NOMO-1 treated with dmso at 0.1 percent for 144 hours (cell line): ENCODE data around the gene FASTKD1.

Experiments
- DNase-seq: peaks from one replicate; lab custom pipeline; 2025; ENCODE audit not compliant: unreplicated experiment; lab: John Stamatoyannopoulos, UW

The FASTKD1 gene

GRCh38 chr2:169509298-169509885 is 64.3 kb downstream of the FASTKD1 start, which contains the start of gene KLHL41:
KLHL41 (plus strand) TSS chr2:169509702; CDS start chr2:169509779, 77 bp downstream.
- DNase-seq = no peak

- DNase-seq = no peak
Observed at GRCh38 chr2:169507698-169508097, 66.0 kb downstream of the FASTKD1 start.

DNA sequence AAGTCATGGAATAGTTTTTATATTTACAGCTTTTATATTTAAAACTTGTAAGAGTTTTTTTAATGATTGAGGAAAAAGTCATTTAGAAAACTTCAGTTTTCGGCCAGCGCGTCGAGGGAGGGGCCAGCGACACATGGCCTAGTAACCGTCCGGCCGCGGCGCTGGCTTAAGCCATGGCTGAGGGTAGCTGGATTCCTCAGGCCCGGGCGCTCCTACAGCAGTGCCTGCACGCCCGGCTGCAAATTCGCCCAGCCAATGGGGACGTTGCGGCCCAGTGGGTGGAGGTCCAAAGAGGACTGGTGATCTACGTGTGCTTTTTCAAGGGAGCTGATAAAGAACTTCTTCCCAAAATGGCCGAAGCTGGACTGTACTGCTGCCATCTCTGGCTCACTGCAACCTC is 69.0 kb downstream of the FASTKD1 start:
- no peak for DNase-seq

- DNase-seq = no peak
Observed at GRCh38 chr2:169495310-169495928, 78.2 kb downstream of the FASTKD1 start.

DNA sequence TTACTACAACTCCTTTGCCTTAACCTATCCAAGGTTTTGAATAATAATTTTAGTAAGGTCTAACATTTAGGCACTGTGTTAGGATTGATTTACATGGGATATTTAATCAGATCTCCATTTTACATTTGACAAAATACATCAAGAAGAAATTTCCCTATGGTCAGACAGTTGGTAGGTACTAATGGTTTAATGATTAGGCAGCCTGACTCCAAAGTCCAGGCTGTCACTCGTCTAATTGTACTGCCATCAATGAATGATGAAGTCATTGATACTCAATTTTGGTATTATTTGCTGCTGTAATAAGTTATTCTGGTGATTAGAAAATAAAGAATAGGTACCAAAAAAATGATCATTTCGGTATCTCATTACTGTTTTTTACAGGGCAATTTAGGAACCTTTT is 80.3 kb downstream of the FASTKD1 start:
- DNase-seq = no peak

DNA sequence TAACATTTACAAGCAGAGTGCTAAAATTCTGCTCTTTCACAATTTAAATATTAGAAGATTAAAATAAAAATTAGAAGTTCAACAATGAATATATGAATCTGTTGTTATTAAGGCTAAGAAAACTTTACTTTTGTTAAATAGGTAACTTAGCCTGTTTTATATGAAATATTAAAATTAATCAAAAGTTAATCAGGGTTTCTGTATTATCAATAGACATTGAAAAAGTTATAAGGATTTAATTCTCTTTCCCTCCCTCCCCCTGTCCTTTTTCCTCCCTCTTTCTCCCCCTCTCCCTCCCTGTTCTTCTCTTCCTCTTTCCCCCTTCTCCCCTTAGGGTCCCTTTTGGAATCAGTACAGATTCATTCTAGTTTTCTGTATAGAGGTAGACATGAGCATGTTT is 82.3 kb downstream of the FASTKD1 start:
- DNase-seq = no peak

DNA sequence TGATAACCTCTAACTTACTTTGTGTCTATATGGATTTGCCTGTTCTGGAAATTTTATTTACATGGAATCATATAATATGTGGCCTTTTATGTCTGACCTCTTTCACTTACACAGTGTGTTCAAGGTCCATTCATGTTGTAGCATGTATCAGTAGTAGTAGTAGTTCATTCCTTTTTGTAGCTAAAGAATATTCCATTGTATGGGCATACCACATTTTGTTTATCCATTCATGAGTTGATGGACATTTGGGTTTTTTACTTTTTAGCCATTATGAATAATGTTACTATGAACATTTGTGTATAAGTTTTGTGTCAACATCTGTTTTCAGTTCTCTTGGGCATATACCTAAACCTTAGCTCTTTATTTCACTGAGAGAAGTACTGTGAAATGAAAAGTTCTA is 82.8 kb downstream of the FASTKD1 start:
- no peak for DNase-seq

GRCh38 chr2:169486487-169486886 is 87.2 kb downstream of the FASTKD1 start:
- no peak for DNase-seq

- no peak for DNase-seq
Observed at GRCh38 chr2:169485650-169486138, 88.0 kb downstream of the FASTKD1 start.

DNA sequence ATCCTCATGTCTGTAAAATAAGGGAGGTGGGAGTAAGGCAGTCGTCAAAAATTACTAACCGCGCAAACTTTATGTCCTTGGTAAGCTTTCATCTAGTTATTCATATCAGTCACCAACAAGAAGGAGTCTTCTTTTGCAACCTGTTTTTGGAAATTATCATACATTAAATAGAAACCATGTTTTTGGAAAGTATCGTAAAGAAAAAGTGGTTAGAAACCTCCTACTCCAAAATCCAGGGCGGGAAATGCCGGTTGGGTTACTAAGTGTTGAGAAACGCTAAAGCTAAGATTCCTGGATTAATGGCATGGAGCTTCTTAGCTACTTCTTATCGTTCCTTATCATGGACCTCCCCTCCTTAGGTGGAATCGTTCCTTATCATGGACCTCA is 93.6 kb downstream of the FASTKD1 start:
- no peak for DNase-seq
